ENCODE results near the gene HSPB8.
"Not testable (repeated sequence)": the region's sequence is repeated elsewhere in the genome, so short reads cannot be mapped to it uniquely, and the experiment has no call there.

DNA sequence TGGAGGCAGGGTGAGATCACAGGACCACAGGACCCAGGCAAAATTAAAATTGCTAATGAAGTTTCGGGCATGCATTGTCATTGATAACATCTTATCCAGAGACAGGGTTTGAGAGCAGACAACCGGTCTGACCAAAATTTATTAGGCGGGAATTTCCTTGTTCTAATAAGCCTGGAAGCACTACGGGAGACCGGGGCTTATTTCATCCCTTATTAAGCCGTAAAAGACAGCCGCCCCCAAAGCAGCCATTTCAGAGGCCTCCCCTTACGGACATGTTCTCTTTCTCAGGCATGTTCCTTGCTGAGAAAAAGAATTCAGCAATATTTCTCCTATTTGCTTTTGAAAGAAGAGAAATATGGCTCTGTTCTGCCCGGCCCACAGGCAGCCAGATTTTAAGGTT lies 40.1 kb downstream of the HSPB8 start:
- not testable (repeated sequence) for TF ChIP-seq POLR2A (IDR thresholded peaks at IDR 0.05; ENCODE audit: low read depth, low read length); SMC3 (IDR thresholded peaks at IDR 0.05; ENCODE audit: low read depth, low read length); FOS (IDR thresholded peaks at IDR 0.05; ENCODE audit: low read depth, low read length); CEBPB (IDR thresholded peaks at IDR 0.05; ENCODE audit: low read depth, low read length); MAFK (IDR thresholded peaks at IDR 0.05; ENCODE audit: low read depth, low read length); MXI1 (IDR thresholded peaks at IDR 0.05; ENCODE audit: borderline replicate concordance, low read depth, low read length); CHD1 (IDR thresholded peaks at IDR 0.05; ENCODE audit: low read depth, low read length); RCOR1 (IDR thresholded peaks at IDR 0.05; ENCODE audit: insufficient replicate concordance, low read length); RAD21 (IDR thresholded peaks at IDR 0.05; ENCODE audit: low read length)
- TF ChIP-seq, protein P1, sequence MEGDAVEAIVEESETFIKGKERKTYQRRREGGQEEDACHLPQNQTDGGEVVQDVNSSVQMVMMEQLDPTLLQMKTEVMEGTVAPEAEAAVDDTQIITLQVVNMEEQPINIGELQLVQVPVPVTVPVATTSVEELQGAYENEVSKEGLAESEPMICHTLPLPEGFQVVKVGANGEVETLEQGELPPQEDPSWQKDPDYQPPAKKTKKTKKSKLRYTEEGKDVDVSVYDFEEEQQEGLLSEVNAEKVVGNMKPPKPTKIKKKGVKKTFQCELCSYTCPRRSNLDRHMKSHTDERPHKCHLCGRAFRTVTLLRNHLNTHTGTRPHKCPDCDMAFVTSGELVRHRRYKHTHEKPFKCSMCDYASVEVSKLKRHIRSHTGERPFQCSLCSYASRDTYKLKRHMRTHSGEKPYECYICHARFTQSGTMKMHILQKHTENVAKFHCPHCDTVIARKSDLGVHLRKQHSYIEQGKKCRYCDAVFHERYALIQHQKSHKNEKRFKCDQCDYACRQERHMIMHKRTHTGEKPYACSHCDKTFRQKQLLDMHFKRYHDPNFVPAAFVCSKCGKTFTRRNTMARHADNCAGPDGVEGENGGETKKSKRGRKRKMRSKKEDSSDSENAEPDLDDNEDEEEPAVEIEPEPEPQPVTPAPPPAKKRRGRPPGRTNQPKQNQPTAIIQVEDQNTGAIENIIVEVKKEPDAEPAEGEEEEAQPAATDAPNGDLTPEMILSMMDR (conservative IDR thresholded peaks at IDR 0.05; ENCODE audit: low read depth, low read length): not testable (repeated sequence)
- TF ChIP-seq, protein P2, sequence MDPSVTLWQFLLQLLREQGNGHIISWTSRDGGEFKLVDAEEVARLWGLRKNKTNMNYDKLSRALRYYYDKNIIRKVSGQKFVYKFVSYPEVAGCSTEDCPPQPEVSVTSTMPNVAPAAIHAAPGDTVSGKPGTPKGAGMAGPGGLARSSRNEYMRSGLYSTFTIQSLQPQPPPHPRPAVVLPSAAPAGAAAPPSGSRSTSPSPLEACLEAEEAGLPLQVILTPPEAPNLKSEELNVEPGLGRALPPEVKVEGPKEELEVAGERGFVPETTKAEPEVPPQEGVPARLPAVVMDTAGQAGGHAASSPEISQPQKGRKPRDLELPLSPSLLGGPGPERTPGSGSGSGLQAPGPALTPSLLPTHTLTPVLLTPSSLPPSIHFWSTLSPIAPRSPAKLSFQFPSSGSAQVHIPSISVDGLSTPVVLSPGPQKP (IDR thresholded peaks at IDR 0.05; ENCODE audit: borderline replicate concordance, low read depth, low read length): not testable (repeated sequence)

All from IMR-90 (cell line).